ENCODE measurements around the gene NXT1. TPM values are rescaled to one million over a fixed set of nuclear protein-coding genes. Genes with fewer than 3 reads are reported as not detected.

The NXT1 gene
- 25.2 TPM for total RNA-seq

DNA sequence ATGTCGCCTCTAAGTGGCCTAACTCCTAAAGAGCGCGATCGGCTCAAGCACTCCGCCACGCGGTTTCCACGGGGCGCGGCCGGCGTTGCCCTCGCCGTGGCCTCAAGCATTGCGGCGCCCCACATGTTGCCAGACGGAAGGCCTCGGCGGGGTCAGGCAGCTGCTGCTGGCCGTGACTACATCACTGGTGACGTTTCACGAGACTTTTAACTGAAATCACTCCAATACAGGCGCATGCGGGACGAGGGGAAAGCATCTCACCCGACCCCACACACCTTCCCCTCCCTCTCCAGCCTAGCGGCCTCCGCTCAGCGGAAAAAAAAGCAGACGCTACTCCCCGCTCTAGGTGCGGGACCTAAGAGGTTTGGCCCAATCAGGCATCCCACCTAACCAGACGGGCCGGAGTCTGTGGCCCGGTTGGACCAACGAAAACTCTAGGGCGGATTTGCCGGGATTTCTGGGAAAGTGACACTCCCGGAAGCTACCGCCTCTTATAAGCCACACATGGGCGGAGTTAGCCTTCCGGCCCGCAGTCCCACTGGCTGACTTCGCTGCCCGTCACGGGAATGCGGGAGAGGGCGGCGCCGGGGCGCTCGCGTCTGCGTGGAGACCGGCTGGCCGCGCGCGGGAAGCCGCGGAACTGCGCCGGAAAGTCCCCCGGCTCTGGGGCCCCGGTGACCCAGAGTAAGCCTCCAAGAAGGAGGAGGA is at the start of gene NXT1:
Gene NXT1, plus strand, starts transcription at position 596 of the 708 bp plus-strand sequence. CDS start 3,251 bp downstream, outside the sequence.

DNA sequence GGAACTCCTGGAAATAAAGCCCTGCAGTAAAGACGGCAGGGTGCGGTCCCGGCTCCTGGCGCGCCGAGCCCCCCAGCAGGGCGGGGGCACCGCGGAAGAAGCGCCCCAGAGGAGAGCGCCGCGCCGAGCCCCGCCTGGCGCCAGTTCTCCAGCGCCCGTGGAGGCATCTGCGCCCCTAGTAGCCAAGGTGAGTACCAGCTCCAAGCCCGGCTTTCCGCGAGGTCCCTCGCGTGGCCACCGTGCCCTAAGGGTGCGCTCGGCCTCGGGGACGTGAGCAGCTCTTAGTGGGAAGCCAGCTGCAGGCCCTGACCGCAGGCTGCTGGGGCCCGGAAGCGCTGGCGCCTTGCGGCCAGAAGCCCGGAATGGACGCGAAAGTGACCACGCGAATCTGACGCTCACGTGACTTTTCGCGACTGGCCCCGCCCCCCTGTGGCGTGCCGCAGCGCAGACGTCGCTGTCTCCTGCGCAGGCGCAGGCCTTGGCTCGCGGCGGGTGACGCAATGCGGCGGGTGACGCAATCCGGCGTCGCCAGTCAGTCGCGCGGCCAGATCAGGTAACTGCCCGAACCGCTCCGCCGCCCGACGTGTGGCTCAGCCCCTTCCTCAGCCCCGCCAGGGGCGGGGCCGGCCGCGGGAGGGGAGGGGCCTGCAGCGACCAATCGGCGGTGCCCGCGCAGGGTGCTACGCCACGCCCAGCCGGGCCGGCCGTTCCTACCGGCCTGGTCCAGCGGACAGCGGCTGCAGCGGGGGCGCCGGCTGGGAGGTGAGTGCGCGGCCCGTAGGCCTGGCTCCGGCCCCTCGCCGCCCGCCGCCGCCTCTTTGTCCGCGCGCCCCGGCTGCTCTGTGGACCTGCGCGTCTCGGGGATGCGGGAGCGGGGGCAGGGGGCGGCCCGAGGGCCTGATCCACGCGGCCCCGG is 11.1 kb downstream of the NXT1 start, which contains the start of gene GZF1:
Gene GZF1, plus strand, starts transcription at position 707 of the 916 bp plus-strand sequence. CDS start 2,202 bp downstream, outside the sequence.

Small RNA genes lying within 50 kb of the gene (small RNA-seq; reads per million reads assigned to genes)
- not detected for gene RNA5SP479 (ENCODE audit: low replicate concordance)

Other genes with a start within 250 kb of the NXT1 start
- 33.0 TPM for gene GZF1, start 11.4 kb downstream of the NXT1 start, total RNA-seq
- gene NAPB, start 70.7 kb downstream of the NXT1 start, total RNA-seq, result 18.2 TPM
- gene CSTL1, start 88.9 kb downstream of the NXT1 start, total RNA-seq, result not detected
- not detected for gene CST11, start 102.1 kb downstream of the NXT1 start, total RNA-seq
- not detected for gene CST8, start 140.3 kb downstream of the NXT1 start, total RNA-seq
- not detected for gene CST9L, start 217.7 kb downstream of the NXT1 start, total RNA-seq

Measured in metanephros (tissue), 2 donors.